Uterus (tissue), 4 donors: Measurements from ENCODE around the gene KATNAL1. TPM values are rescaled to one million over a fixed set of nuclear protein-coding genes. Genes with fewer than 3 reads are reported as not detected.

Experiments
- DNase-seq, 2 donors: peaks; one replicate each; pipeline ENCODE4 v3.0.0-alpha.2; 2019 to 2020
- H3K27ac ChIP-seq, 2 donors: fragments of 200-600 bp; sonication (generic); 1 replicate in 1 of 2; 2 replicates in 1 of 2; pipeline ENCODE4 v1.5.1; 2016 to 2018
- H3K27me3 ChIP-seq, 2 donors: fragments of 200-600 bp; sonication (generic); one replicate each; pipeline ENCODE4 v1.5.1; 2018 to 2019; ENCODE audit warnings: control low read depth in 1 of 2
- H3K36me3 ChIP-seq, 2 donors: fragments of 200-600 bp; sonication (generic); one replicate each; pipeline ENCODE4 v1.5.1; 2019; ENCODE audit warnings: control low read depth in 1 of 2
- H3K4me1 ChIP-seq, 2 donors: fragments of 200-600 bp; sonication (generic); one replicate each; pipeline ENCODE4 v1.5.1; 2018 to 2019; ENCODE audit warnings: control low read depth in 1 of 2
- H3K4me3 ChIP-seq, 2 donors: fragments of 200-600 bp; sonication (generic); 1 replicate in 1 of 2; 2 replicates in 1 of 2; pipeline ENCODE4 v1.5.1; 2018 to 2019; ENCODE audit warnings: mild to moderate bottlenecking in 1 of 2
- H3K9me3 ChIP-seq, 2 donors: fragments of 200-600 bp; sonication (generic); one replicate each; pipeline ENCODE4 v1.5.1; 2019; ENCODE audit warnings: control low read depth in 1 of 2
- POLR2A ChIP-seq, 2 donors: fragments of 450-650 bp; IDR thresholded peaks; one replicate each; pipeline ENCODE4 v1.6.1; 2016; ENCODE audit warnings: antibody characterized with exemption in 2 of 2, mild to moderate bottlenecking in 1 of 2, moderate library complexity in 1 of 2
- intact Hi-C: fragments of 100-400 bp; cut with DNase I; formaldehyde crosslinking; loops from one replicate; pipeline ENCODE4 v1.15.1; 2023; ENCODE audit warnings: low total_unique reads
- small RNA-seq: library from RNA; depleted of rRNA; stranded (forward); fragments of <200 nt; gene quantifications from one replicate; pipeline ENCODE3, GENCODE V24; 2016
- total RNA-seq, 4 donors: library from RNA; depleted of rRNA in 3 of 4; stranded (reverse); fragments of >200 nt in 3 of 4; gene quantifications; one replicate each; pipeline versions ENCODE4 v1.1.0 to v1.2.4, GENCODE V29; 2014 to 2023
- TF ChIP-seq, protein P1 (sequence below), 4 experiments: fragments of 200-600 bp in 2 of 4; fragments of 450-650 bp in 2 of 4; sonication (generic) in 2 of 4; IDR thresholded peaks; one replicate each; pipeline ENCODE4 v1.5.1; 2016 to 2019; ENCODE audit warnings: antibody characterized with exemption in 4 of 4, mild to moderate bottlenecking in 2 of 4, moderate library complexity in 1 of 4
- donor health status: DM: yes; HTN: yes; CAD: no.

KATNAL1 gene
- total RNA-seq, 4 donors from 2014 or later: 24.1 to 65.3 (median 49.9) TPM

DNA sequence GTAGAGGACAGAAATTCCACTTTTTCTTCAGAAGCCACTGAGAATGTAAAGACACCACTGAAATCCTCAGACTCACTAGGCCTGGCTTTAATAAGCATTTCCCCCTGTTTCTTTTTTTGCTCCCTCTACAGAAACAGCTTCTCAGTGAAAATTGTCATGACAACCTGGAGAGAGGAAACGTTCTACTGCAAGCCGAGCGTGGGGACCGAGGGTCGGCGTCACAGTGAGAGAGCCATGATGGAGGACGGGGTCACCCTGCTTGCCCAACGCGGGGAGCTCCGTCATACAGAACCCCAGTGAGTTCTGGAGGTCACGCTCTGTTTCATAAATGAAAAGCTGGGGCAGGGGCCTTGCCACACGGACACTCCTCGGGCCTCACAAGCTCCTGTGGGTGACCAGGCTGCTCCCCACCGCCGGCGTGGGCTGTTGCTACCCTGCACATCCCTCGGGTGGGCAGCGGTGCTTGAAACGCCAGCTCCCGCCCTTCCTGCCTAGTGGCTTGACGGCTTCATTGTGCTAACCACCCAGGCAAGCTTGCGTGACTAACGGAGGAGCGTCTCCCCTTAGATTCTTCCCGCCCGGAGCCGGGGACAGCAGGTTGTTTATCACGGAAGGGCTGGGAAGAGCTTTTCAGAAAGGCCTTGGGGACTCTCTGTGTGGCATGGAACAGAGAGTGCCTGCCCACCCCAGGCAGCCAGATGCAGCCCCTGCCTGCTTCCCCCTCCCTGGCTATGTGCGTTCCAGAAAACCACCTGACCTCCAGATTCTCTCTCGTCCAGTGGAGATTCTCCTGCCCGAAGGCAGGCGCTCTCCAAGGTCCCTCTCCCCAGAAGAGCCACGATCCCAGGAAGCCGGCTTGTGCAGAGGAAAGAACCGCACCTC, 153.6 kb downstream of the KATNAL1 start:
- no peak overlapping the region for H3K27ac ChIP-seq
- H3K27me3 ChIP-seq: no peaks in the 10 kb centered on the region
- H3K4me3 ChIP-seq: no peak overlapping the region
- no peaks in the 10 kb centered on the region for H3K4me1 ChIP-seq
- no peaks in the 10 kb centered on the region for H3K9me3 ChIP-seq
- intact Hi-C loops: no loop called here
- H3K36me3 ChIP-seq: no peaks in the 10 kb centered on the region
- DNase-seq: no peak
- TF ChIP-seq, protein P1, sequence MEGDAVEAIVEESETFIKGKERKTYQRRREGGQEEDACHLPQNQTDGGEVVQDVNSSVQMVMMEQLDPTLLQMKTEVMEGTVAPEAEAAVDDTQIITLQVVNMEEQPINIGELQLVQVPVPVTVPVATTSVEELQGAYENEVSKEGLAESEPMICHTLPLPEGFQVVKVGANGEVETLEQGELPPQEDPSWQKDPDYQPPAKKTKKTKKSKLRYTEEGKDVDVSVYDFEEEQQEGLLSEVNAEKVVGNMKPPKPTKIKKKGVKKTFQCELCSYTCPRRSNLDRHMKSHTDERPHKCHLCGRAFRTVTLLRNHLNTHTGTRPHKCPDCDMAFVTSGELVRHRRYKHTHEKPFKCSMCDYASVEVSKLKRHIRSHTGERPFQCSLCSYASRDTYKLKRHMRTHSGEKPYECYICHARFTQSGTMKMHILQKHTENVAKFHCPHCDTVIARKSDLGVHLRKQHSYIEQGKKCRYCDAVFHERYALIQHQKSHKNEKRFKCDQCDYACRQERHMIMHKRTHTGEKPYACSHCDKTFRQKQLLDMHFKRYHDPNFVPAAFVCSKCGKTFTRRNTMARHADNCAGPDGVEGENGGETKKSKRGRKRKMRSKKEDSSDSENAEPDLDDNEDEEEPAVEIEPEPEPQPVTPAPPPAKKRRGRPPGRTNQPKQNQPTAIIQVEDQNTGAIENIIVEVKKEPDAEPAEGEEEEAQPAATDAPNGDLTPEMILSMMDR (IDR thresholded peaks at IDR 0.05): no peak
- TF ChIP-seq POLR2A (IDR thresholded peaks at IDR 0.05): no peak

Small RNAs within 50 kb of the gene (small RNA-seq; reads per million reads assigned to genes)
- not detected for gene RNU6-64P

Other genes with a start within 250 kb of the KATNAL1 start
- 1 to 10 TPM in 1 of 4 donors, under 1 TPM in 1, not detected in 2; 0.21 to 2.8 TPM for gene UBE2L5, start 114.9 kb upstream of the KATNAL1 start, total RNA-seq
- 100 to 1,000 TPM; 223 to 629 (median 402) TPM for gene HMGB1, start 158.4 kb upstream of the KATNAL1 start, total RNA-seq